HL-60 (cell line): ENCODE results near the gene ELOF1.

Experiments
- POLR2AphosphoS5 ChIP-seq: IDR thresholded peaks from 2 replicates; pipeline ENCODE4 v1.6.1; 2012; ENCODE audit warnings: low read depth
- SPI1 ChIP-seq: IDR thresholded peaks from 2 replicates; pipeline ENCODE4 v1.6.1; 2012; ENCODE audit warnings: low read depth, mild to moderate bottlenecking, borderline replicate concordance
- TF ChIP-seq, protein P1 (sequence below): IDR thresholded peaks from one replicate; pipeline ENCODE4 v1.5.1; 2011; ENCODE audit warnings: low read length, control low read depth, inconsistent platforms; ENCODE audit not compliant: insufficient read depth
- TF ChIP-seq, protein P2 (sequence below): IDR thresholded peaks from 2 replicates; pipeline ENCODE4 v1.6.1; 2012; ENCODE audit warnings: low read depth; ENCODE audit not compliant: insufficient replicate concordance

DNA sequence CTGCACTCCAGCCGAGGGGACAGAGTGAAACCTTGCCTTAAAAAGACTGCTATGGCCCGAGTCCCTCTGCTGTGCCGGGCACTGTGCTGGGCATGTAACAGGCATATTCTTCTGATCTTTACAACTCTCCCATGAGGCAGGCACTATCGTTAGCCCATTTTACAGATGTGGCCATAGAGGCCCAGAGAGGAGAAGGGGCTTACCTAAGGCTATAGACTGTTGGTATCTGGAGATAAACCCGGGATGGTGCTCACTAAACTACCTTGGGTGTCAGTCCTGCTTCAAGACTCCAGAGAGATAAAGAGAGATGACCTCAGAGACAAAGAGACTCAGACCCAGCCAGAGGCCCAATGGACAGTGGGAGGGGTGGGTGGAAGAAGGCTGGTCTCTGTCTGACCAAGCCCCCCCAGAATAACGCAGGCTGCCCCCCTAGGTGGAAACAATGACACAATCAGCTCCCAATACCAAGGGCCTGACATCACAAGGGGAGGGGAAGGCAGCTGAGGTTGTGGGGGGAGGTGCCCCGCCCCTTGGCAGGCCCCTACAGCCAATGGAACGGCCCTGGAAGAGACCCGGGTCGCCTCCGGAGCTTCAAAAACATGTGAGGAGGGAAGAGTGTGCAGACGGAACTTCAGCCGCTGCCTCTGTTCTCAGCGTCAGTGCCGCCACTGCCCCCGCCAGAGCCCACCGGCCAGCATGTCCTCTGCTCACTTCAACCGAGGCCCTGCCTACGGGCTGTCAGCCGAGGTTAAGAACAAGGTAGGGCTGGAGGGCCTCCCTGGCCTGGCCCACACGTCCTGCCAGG is 20.6 kb downstream of the ELOF1 start, which contains the start of gene CNN1:
- TF ChIP-seq, protein P1, sequence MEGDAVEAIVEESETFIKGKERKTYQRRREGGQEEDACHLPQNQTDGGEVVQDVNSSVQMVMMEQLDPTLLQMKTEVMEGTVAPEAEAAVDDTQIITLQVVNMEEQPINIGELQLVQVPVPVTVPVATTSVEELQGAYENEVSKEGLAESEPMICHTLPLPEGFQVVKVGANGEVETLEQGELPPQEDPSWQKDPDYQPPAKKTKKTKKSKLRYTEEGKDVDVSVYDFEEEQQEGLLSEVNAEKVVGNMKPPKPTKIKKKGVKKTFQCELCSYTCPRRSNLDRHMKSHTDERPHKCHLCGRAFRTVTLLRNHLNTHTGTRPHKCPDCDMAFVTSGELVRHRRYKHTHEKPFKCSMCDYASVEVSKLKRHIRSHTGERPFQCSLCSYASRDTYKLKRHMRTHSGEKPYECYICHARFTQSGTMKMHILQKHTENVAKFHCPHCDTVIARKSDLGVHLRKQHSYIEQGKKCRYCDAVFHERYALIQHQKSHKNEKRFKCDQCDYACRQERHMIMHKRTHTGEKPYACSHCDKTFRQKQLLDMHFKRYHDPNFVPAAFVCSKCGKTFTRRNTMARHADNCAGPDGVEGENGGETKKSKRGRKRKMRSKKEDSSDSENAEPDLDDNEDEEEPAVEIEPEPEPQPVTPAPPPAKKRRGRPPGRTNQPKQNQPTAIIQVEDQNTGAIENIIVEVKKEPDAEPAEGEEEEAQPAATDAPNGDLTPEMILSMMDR: no peak
- no peak for TF ChIP-seq POLR2AphosphoS5
- TF ChIP-seq, protein P2, sequence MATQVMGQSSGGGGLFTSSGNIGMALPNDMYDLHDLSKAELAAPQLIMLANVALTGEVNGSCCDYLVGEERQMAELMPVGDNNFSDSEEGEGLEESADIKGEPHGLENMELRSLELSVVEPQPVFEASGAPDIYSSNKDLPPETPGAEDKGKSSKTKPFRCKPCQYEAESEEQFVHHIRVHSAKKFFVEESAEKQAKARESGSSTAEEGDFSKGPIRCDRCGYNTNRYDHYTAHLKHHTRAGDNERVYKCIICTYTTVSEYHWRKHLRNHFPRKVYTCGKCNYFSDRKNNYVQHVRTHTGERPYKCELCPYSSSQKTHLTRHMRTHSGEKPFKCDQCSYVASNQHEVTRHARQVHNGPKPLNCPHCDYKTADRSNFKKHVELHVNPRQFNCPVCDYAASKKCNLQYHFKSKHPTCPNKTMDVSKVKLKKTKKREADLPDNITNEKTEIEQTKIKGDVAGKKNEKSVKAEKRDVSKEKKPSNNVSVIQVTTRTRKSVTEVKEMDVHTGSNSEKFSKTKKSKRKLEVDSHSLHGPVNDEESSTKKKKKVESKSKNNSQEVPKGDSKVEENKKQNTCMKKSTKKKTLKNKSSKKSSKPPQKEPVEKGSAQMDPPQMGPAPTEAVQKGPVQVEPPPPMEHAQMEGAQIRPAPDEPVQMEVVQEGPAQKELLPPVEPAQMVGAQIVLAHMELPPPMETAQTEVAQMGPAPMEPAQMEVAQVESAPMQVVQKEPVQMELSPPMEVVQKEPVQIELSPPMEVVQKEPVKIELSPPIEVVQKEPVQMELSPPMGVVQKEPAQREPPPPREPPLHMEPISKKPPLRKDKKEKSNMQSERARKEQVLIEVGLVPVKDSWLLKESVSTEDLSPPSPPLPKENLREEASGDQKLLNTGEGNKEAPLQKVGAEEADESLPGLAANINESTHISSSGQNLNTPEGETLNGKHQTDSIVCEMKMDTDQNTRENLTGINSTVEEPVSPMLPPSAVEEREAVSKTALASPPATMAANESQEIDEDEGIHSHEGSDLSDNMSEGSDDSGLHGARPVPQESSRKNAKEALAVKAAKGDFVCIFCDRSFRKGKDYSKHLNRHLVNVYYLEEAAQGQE: no peak
- TF ChIP-seq SPI1: no peak
